DOHH2 (cell line): ENCODE data around the gene NEK11.

Source experiments
- CTCF ChIP-seq: fragments of 200-600 bp; sonication (generic); IDR thresholded peaks from one replicate; pipeline ENCODE4 v1.5.1; 2014; ENCODE audit warnings: antibody characterized with exemption, mild to moderate bottlenecking, low read depth, low read length; ENCODE audit not compliant: poor library complexity, severe bottlenecking
- EZH2phosphoT487 ChIP-seq: fragments of 200-600 bp; sonication (generic); IDR thresholded peaks from 2 replicates; pipeline ENCODE4 v1.6.1; 2017; ENCODE audit warnings: borderline replicate concordance, mild to moderate bottlenecking, antibody characterized with exemption, low read length, moderate library complexity, mixed read lengths

- TF ChIP-seq CTCF (no peak), EZH2phosphoT487 (no peak)
Measured at GRCh38 chr3:131216801-131217200, 190.1 kb downstream of the NEK11 start.
